GM23338 (cell line): ENCODE measurements around the gene NPHP4. TPM values are rescaled to one million over a fixed set of nuclear protein-coding genes. Genes with fewer than 3 reads are reported as not detected.
"Not testable (repeated sequence)": the region's sequence is repeated elsewhere in the genome, so short reads cannot be mapped to it uniquely, and the experiment has no call there.

Source experiments
- ATAC-seq: fragments of 200-7000 bp; cut with Tn5 transposase; 3 replicates; pipeline ENCODE4 v1.9.1; 2020
- DNase-seq: peaks from one replicate; pipeline ENCODE4 v3.0.0-alpha.2; 2015; ENCODE audit warnings: low spot score
- H2AFZ ChIP-seq: fragments of 200-600 bp; sonication (generic); 2 replicates; pipeline ENCODE4 v1.8.0; 2016; ENCODE audit warnings: antibody characterized with exemption, mild to moderate bottlenecking, moderate library complexity
- H3F3A ChIP-seq: fragments of 200-600 bp; sonication (generic); replicated peaks from 2 replicates; pipeline ENCODE4 v1.8.0; 2017; ENCODE audit warnings: antibody characterized with exemption, mixed run types, low read depth
- H3K27ac ChIP-seq: fragments of 200-600 bp; sonication (generic); 2 replicates; pipeline ENCODE4 v1.6.1; 2016; ENCODE audit warnings: low read depth
- H3K27me3 ChIP-seq: fragments of 200-600 bp; sonication (generic); 2 replicates; pipeline ENCODE4 v1.8.0; 2016; ENCODE audit warnings: mild to moderate bottlenecking, mixed run types, moderate library complexity; ENCODE audit not compliant: insufficient read depth
- H3K36me3 ChIP-seq: fragments of 200-600 bp; sonication (generic); 2 replicates; pipeline ENCODE4 v1.8.0; 2016; ENCODE audit warnings: mild to moderate bottlenecking; ENCODE audit not compliant: insufficient read depth
- H3K4me1 ChIP-seq: fragments of 200-600 bp; sonication (generic); 2 replicates; pipeline ENCODE4 v1.8.0; 2016; ENCODE audit warnings: mild to moderate bottlenecking, moderate library complexity; ENCODE audit not compliant: insufficient read depth
- H3K4me2 ChIP-seq: fragments of 200-600 bp; sonication (generic); 2 replicates; pipeline ENCODE4 v1.7.1; 2017; ENCODE audit warnings: mixed run types
- H3K4me3 ChIP-seq: fragments of 200-600 bp; sonication (generic); 2 replicates; pipeline ENCODE4 v1.6.1; 2016; ENCODE audit warnings: mixed run types
- H3K79me2 ChIP-seq: fragments of 200-600 bp; sonication (generic); replicated peaks from 2 replicates; pipeline ENCODE4 v1.8.0; 2017; ENCODE audit warnings: mild to moderate bottlenecking; ENCODE audit not compliant: insufficient read depth
- H3K9me2 ChIP-seq: fragments of 200-600 bp; sonication (generic); 2 replicates; pipeline ENCODE4 v1.8.0; 2017; ENCODE audit not compliant: insufficient read depth
- H4K20me1 ChIP-seq: fragments of 200-600 bp; sonication (generic); replicated peaks from 2 replicates; pipeline ENCODE4 v1.8.0; 2017; ENCODE audit warnings: mild to moderate bottlenecking; ENCODE audit not compliant: insufficient read depth
- H3K27ac Mint-ChIP-seq: 2 replicates; pipeline ENCODE4 v1.8.0; 2020; ENCODE audit warnings: inconsistent platforms, mild to moderate bottlenecking, moderate library complexity, mixed read lengths
- H3K27me3 Mint-ChIP-seq: 3 replicates; pipeline ENCODE4 v1.8.0; 2022; ENCODE audit warnings: low read depth, mild to moderate bottlenecking, moderate library complexity, mixed read lengths, inconsistent platforms; ENCODE audit not compliant: insufficient read depth, poor library complexity
- H3K36me3 Mint-ChIP-seq: 3 replicates; pipeline ENCODE4 v1.8.0; 2021; ENCODE audit warnings: low read depth, mild to moderate bottlenecking, inconsistent platforms, moderate library complexity, mixed read lengths
- H3K4me1 Mint-ChIP-seq: 3 replicates; pipeline ENCODE4 v1.8.0; 2020; ENCODE audit warnings: mild to moderate bottlenecking, inconsistent platforms, mixed read lengths
- H3K4me3 Mint-ChIP-seq: 3 replicates; pipeline ENCODE4 v1.8.0; 2021; ENCODE audit warnings: moderate library complexity, mild to moderate bottlenecking, inconsistent platforms, mixed read lengths
- H3K9me3 Mint-ChIP-seq: 3 replicates; pipeline ENCODE4 v1.8.0; 2020; ENCODE audit warnings: moderate library complexity, mild to moderate bottlenecking, inconsistent platforms, mixed read lengths
- EZH2 ChIP-seq: fragments of 200-600 bp; sonication (generic); IDR thresholded peaks from one replicate; pipeline ENCODE4 v1.8.0; 2017; ENCODE audit warnings: antibody characterized with exemption, mild to moderate bottlenecking, low read depth; ENCODE audit not compliant: unreplicated experiment
- polyA plus RNA-seq: library from polyadenylated mRNA; unstranded; fragments of >200 nt; fragmentation: Nextera tagmentation; extraction: Ambion mirVana; gene quantifications from 2 replicates; pipeline ENCODE4 v1.2.1, GENCODE V29; 2016
- total RNA-seq: library from RNA; depleted of rRNA; stranded (reverse); fragments of >200 nt; shearing (Covaris generic); gene quantifications from 2 replicates; pipeline ENCODE4 v1.2.3, GENCODE V29; 2014
- TF ChIP-seq, protein P1 (sequence below), 2 experiments: fragments of 200-600 bp in 1 of 2; sonication (generic) in 1 of 2; conservative IDR thresholded peaks; 2 replicates each; pipeline versions ENCODE4 v1.5.1 to v1.6.1; 2016 to 2017; ENCODE audit warnings: antibody characterized with exemption in 2 of 2, low read depth in 2 of 2, mild to moderate bottlenecking in 2 of 2, moderate library complexity in 1 of 2
- TF ChIP-seq, protein P2 (sequence below): fragments of 250-450 bp; sonication (Bioruptor Pico); IDR thresholded peaks from 2 replicates; pipeline ENCODE4 v1.5.0; 2020; ENCODE audit warnings: mild to moderate bottlenecking, moderate library complexity

NPHP4 gene
- total and polyA plus RNA-seq, 2 experiments from 2014 or later = 2.5 to 12.4 TPM

DNA sequence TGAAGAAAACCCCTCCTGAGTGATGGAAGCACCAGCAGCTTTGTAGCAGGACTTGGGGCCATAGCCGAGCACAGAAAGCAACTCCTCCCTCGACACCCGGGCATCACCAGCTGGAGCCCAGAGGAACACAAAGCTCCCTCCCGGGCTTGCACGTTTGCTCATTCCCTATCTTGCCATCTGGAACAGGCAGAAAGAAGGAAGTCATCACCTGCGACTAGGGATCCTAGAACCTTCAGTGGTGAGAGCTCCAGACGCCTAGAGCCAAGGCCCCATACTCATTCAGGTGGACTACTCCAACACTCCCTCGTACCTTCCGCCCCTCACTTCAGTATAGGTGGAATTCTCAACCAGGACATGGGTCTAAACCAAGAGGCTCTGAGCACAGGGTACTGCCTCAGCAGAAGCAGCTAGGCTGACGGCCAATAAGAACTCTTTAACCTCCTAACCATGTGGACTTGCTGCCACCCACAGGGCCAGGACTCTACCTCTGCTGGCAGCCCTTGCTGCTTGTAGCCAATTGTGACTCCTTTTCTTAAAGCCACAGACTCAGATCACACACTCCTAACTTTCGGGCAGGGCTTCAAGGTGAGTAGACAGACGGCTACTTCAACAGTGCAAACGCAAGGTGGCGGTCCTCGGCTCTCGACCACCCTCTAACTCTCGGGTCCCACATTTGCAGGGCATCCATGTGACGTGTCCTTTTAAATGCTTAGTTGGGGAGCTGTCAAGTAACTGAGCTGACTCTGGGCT, 65.4 kb downstream of the NPHP4 start:
- H3K36me3 ChIP-seq = no peaks in the 10 kb centered on the region
- H3K79me2 ChIP-seq = no peaks in the 10 kb centered on the region
- H3K4me1 Mint-ChIP-seq = no peaks in the 10 kb centered on the region
- H3K4me2 ChIP-seq = no peak overlapping the region
- no peaks in the 10 kb centered on the region for H3K9me2 ChIP-seq
- H3K27me3 ChIP-seq = no peaks in the 10 kb centered on the region
- H2AFZ ChIP-seq = no peak overlapping the region
- DNase-seq (no peak), ATAC-seq (peak; percentile 76)
- H3K27me3 Mint-ChIP-seq = peaks cover 3% of the 10 kb centered on the region
- H3F3A ChIP-seq = no peaks in the 10 kb centered on the region
- no peak overlapping the region for H3K4me3 Mint-ChIP-seq
- TF ChIP-seq, protein P1, sequence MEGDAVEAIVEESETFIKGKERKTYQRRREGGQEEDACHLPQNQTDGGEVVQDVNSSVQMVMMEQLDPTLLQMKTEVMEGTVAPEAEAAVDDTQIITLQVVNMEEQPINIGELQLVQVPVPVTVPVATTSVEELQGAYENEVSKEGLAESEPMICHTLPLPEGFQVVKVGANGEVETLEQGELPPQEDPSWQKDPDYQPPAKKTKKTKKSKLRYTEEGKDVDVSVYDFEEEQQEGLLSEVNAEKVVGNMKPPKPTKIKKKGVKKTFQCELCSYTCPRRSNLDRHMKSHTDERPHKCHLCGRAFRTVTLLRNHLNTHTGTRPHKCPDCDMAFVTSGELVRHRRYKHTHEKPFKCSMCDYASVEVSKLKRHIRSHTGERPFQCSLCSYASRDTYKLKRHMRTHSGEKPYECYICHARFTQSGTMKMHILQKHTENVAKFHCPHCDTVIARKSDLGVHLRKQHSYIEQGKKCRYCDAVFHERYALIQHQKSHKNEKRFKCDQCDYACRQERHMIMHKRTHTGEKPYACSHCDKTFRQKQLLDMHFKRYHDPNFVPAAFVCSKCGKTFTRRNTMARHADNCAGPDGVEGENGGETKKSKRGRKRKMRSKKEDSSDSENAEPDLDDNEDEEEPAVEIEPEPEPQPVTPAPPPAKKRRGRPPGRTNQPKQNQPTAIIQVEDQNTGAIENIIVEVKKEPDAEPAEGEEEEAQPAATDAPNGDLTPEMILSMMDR (conservative IDR thresholded peaks at IDR 0.05; ENCODE audit: low read depth in 2 of 2) = peak; percentile 10 to 15; a peak in 1 of 4 replicates
- no peak for TF ChIP-seq EZH2
- no peaks in the 10 kb centered on the region for H3K9me3 Mint-ChIP-seq
- H3K27ac ChIP-seq = no peak overlapping the region
- H4K20me1 ChIP-seq = no peaks in the 10 kb centered on the region
- H3K36me3 Mint-ChIP-seq = peaks cover 3% of the 10 kb centered on the region; the same call in 1 of the 3 replicates
- H3K4me3 ChIP-seq = no peak overlapping the region
- no peaks in the 10 kb centered on the region for H3K4me1 ChIP-seq
- H3K27ac Mint-ChIP-seq = no peak overlapping the region; the same call in 1 of the 2 replicates

DNA sequence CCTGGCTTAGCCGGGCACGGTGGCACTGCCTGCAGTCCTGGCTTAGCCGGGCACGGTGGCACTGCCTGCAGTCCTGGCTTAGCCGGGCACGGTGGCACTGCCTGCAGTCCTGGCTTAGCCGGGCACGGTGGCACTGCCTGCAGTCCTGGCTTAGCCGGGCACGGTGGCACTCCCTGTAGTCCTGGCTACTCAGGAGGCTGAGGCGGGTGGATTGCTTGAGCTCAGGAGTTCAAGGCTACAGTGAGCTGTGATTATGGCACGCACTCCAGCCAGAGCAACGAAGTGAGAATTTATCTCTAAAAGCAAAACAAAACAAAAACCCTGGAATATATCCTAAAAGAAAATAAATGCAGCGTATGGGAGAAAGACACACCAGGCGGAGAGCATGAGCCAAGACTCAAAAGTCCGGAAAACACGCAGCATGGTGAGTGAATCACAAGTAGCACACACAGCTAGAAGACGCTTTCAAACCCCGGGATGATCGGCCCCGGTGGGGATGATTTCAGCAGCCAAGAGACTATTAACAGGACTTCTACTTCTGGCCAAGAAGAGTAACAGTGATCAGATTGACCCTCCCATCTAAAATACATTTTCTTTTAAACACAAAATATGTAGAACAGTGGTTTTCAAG, 69.4 kb downstream of the NPHP4 start:
- not testable (repeated sequence) for ATAC-seq, H3K4me1 Mint-ChIP-seq, H3K4me2 ChIP-seq, H3K79me2 ChIP-seq, H3K4me3 Mint-ChIP-seq, DNase-seq, H3K27me3 ChIP-seq, H3K4me1 ChIP-seq, H3K27ac ChIP-seq, H3K9me3 Mint-ChIP-seq, H3K36me3 ChIP-seq, H3K9me2 ChIP-seq, H4K20me1 ChIP-seq, H3F3A ChIP-seq, H3K36me3 Mint-ChIP-seq, H3K27ac Mint-ChIP-seq, H3K27me3 Mint-ChIP-seq, H3K4me3 ChIP-seq, H2AFZ ChIP-seq

DNA sequence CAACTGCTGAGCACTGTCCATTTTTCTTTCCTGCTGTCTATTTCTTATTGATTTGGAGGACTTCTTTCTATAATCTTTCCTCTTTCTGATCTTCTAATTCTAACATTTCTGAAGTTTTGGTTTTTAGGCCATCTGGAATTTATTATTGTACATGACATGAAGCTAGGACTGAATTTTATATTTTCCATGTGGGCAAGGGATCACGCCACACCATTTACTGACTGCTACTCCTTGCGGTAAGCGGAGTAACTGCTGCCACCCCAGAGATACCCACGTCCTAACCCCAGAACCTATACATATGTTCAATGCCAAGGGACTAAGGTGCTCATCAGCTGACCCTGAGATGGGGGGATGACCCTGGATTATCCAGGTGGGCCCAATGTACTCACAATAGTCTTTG, 70.6 kb downstream of the NPHP4 start:
- Histone ChIP-seq H3K36me3 (no peaks in the 10 kb centered on the region), H3K4me2 (no peak overlapping the region), H3F3A (no peaks in the 10 kb centered on the region), H3K4me1 (no peaks in the 10 kb centered on the region), H3K27ac (no peak overlapping the region), H3K9me2 (no peaks in the 10 kb centered on the region), H3K4me3 (no peak overlapping the region), H3K79me2 (no peaks in the 10 kb centered on the region), H3K27me3 (no peaks in the 10 kb centered on the region), H4K20me1 (no peaks in the 10 kb centered on the region), H2AFZ (no peak overlapping the region)
- ATAC-seq (no peak), DNase-seq (no peak)
- H3K9me3 Mint-ChIP-seq = no peaks in the 10 kb centered on the region
- peaks cover 6% of the 10 kb centered on the region for H3K27me3 Mint-ChIP-seq
- no peaks in the 10 kb centered on the region for H3K4me1 Mint-ChIP-seq
- H3K27ac Mint-ChIP-seq = no peak overlapping the region
- H3K36me3 Mint-ChIP-seq = no peaks in the 10 kb centered on the region; the same call in 2 of the 3 replicates
- H3K4me3 Mint-ChIP-seq = no peak overlapping the region
- TF ChIP-seq, protein P2, sequence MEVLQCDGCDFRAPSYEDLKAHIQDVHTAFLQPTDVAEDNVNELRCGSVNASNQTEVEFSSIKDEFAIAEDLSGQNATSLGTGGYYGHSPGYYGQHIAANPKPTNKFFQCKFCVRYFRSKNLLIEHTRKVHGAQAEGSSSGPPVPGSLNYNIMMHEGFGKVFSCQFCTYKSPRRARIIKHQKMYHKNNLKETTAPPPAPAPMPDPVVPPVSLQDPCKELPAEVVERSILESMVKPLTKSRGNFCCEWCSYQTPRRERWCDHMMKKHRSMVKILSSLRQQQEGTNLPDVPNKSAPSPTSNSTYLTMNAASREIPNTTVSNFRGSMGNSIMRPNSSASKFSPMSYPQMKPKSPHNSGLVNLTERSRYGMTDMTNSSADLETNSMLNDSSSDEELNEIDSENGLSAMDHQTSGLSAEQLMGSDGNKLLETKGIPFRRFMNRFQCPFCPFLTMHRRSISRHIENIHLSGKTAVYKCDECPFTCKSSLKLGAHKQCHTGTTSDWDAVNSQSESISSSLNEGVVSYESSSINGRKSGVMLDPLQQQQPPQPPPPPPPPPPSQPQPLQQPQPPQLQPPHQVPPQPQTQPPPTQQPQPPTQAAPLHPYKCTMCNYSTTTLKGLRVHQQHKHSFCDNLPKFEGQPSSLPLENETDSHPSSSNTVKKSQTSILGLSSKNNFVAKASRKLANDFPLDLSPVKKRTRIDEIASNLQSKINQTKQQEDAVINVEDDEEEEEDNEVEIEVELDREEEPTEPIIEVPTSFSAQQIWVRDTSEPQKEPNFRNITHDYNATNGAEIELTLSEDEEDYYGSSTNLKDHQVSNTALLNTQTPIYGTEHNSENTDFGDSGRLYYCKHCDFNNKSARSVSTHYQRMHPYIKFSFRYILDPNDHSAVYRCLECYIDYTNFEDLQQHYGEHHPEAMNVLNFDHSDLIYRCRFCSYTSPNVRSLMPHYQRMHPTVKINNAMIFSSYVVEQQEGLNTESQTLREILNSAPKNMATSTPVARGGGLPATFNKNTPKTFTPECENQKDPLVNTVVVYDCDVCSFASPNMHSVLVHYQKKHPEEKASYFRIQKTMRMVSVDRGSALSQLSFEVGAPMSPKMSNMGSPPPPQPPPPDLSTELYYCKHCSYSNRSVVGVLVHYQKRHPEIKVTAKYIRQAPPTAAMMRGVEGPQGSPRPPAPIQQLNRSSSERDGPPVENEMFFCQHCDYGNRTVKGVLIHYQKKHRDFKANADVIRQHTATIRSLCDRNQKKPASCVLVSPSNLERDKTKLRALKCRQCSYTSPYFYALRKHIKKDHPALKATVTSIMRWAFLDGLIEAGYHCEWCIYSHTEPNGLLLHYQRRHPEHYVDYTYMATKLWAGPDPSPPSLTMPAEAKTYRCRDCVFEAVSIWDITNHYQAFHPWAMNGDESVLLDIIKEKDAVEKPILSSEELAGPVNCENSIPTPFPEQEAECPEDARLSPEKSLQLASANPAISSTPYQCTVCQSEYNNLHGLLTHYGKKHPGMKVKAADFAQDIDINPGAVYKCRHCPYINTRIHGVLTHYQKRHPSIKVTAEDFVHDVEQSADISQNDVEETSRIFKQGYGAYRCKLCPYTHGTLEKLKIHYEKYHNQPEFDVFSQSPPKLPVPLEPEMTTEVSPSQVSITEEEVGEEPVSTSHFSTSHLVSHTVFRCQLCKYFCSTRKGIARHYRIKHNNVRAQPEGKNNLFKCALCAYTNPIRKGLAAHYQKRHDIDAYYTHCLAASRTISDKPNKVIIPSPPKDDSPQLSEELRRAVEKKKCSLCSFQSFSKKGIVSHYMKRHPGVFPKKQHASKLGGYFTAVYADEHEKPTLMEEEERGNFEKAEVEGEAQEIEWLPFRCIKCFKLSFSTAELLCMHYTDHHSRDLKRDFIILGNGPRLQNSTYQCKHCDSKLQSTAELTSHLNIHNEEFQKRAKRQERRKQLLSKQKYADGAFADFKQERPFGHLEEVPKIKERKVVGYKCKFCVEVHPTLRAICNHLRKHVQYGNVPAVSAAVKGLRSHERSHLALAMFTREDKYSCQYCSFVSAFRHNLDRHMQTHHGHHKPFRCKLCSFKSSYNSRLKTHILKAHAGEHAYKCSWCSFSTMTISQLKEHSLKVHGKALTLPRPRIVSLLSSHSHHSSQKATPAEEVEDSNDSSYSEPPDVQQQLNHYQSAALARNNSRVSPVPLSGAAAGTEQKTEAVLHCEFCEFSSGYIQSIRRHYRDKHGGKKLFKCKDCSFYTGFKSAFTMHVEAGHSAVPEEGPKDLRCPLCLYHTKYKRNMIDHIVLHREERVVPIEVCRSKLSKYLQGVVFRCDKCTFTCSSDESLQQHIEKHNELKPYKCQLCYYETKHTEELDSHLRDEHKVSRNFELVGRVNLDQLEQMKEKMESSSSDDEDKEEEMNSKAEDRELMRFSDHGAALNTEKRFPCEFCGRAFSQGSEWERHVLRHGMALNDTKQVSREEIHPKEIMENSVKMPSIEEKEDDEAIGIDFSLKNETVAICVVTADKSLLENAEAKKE = no peak
